ENCODE data around the gene ANKRD29. TPM values are rescaled to one million over a fixed set of nuclear protein-coding genes. Genes with fewer than 3 reads are reported as not detected.

The ANKRD29 gene
- total and polyA plus RNA-seq, 2 experiments from 2014 or later = 6.6 to 36.6 TPM

DNA sequence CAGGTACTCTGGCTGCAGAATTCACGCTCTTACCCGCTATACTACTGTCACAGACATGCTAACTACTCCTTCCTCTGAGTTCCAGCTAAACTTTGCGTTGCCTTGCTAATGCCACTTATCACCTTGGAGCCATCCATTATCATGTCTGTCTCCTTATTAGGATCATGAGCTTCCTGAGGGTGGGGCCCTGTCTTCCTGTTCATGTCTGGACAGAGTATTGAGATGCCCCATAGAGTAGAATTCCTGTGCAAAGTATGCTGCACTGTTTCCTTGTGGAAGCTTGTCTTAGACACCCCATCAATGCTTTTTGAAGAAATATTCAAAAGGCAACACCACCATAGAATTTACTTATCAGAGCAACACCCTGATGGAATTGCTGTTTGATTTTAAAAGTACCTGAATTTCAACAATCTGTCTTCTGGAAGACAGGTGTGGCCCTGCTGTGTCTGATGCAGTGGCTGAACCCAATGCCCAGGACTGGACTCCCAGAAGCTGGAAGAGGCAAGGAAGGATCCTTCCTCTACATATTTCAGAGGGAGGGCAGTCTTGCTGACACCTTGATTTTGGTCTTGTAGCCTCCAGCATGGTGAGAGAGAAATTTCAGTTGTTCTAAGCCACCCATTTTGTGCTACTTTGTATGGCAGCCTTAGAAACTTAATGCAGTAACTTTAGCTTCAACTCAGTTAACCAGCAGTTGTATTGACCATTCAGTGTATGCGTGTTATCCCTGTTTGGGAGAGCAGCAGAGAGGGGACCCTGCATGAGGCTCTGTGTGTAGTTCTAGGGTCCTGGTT is 32.1 kb upstream of the ANKRD29 start:
- Histone ChIP-seq H3K79me2 (replicated peaks; ENCODE audit: insufficient read depth) (no peaks in the 10 kb centered on the region), H3K4me3 (no peak overlapping the region), H2AFZ (no peak overlapping the region), H4K20me1 (replicated peaks; ENCODE audit: insufficient read depth) (no peaks in the 10 kb centered on the region), H3K4me1 (ENCODE audit: insufficient read depth) (no peaks in the 10 kb centered on the region), H3K9me2 (ENCODE audit: insufficient read depth) (no peaks in the 10 kb centered on the region), H3K36me3 (ENCODE audit: insufficient read depth) (no peaks in the 10 kb centered on the region), H3K27ac (ENCODE audit: low read depth) (no peak overlapping the region), H3F3A (replicated peaks; ENCODE audit: low read depth) (no peaks in the 10 kb centered on the region), H3K27me3 (ENCODE audit: insufficient read depth) (peaks cover 19% of the 10 kb centered on the region), H3K4me2 (no peak overlapping the region)
- Mint-ChIP-seq H3K4me1 (no peaks in the 10 kb centered on the region), H3K4me3 (no peak overlapping the region), H3K27ac (no peak overlapping the region), H3K36me3 (ENCODE audit: low read depth) (no peaks in the 10 kb centered on the region), H3K27me3 (ENCODE audit: insufficient read depth, low read depth, poor library complexity) (peaks cover 16% of the 10 kb centered on the region), H3K9me3 (no peaks in the 10 kb centered on the region; the same call in 2 of the 3 replicates)
- TF ChIP-seq ZNF114 (CRISPR knock-in tag; IDR thresholded peaks at IDR 0.05) = no peak
- TF ChIP-seq EZH2 (IDR thresholded peaks at IDR 0.05; ENCODE audit: low read depth, unreplicated experiment) = no peak
- TF ChIP-seq ZNF331 (CRISPR knock-in tag; IDR thresholded peaks at IDR 0.05; ENCODE audit: low read depth) = no peak
- TF ChIP-seq STAT1 (IDR thresholded peaks at IDR 0.05; ENCODE audit: unreplicated experiment) = no peak
- ATAC-seq (no peak), DNase-seq (ENCODE audit: low spot score) (no peak)

DNA sequence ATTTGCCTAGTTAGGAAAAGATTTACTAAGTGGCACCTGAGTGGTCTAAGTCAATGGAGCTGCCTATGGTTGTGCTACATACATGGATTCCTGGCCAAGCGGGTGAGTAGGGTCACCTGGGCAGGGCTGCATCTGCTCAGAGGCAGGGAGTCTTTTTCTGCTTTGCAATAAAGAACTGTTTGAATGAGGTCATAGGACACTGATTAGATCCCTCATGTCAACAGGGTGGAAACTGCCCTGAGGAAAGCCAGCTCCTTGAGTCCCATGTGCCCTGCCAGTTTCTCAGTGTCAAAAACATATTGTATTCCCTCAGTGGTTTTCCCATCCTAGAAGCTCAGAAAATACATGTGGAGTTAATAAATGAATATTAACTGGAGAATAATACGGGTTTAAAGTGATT is 31.1 kb upstream of the ANKRD29 start:
- Mint-ChIP-seq H3K27me3 (ENCODE audit: insufficient read depth, low read depth, poor library complexity) (peaks cover 22% of the 10 kb centered on the region), H3K27ac (no peak overlapping the region), H3K36me3 (ENCODE audit: low read depth) (no peaks in the 10 kb centered on the region), H3K4me3 (no peak overlapping the region), H3K9me3 (no peaks in the 10 kb centered on the region; the same call in 2 of the 3 replicates), H3K4me1 (peaks cover 3% of the 10 kb centered on the region; the same call in 2 of the 3 replicates)
- H3K27ac ChIP-seq (ENCODE audit: low read depth) = no peak overlapping the region
- no peaks in the 10 kb centered on the region for H3K36me3 ChIP-seq (ENCODE audit: insufficient read depth)
- H3K4me3 ChIP-seq = no peak overlapping the region
- H3K79me2 ChIP-seq (replicated peaks; ENCODE audit: insufficient read depth) = no peaks in the 10 kb centered on the region
- 0 out of 2 replicates have a peak, but pooled peaks cover under 1% of the 10 kb centered on the region for H3K4me1 ChIP-seq (ENCODE audit: insufficient read depth)
- peaks cover 29% of the 10 kb centered on the region for H3K27me3 ChIP-seq (ENCODE audit: insufficient read depth)
- 0 out of 2 replicates have a peak, but pooled peaks cover under 1% of the 10 kb centered on the region for H3F3A ChIP-seq (replicated peaks; ENCODE audit: low read depth)
- H2AFZ ChIP-seq = no peak overlapping the region
- TF ChIP-seq, protein P1, sequence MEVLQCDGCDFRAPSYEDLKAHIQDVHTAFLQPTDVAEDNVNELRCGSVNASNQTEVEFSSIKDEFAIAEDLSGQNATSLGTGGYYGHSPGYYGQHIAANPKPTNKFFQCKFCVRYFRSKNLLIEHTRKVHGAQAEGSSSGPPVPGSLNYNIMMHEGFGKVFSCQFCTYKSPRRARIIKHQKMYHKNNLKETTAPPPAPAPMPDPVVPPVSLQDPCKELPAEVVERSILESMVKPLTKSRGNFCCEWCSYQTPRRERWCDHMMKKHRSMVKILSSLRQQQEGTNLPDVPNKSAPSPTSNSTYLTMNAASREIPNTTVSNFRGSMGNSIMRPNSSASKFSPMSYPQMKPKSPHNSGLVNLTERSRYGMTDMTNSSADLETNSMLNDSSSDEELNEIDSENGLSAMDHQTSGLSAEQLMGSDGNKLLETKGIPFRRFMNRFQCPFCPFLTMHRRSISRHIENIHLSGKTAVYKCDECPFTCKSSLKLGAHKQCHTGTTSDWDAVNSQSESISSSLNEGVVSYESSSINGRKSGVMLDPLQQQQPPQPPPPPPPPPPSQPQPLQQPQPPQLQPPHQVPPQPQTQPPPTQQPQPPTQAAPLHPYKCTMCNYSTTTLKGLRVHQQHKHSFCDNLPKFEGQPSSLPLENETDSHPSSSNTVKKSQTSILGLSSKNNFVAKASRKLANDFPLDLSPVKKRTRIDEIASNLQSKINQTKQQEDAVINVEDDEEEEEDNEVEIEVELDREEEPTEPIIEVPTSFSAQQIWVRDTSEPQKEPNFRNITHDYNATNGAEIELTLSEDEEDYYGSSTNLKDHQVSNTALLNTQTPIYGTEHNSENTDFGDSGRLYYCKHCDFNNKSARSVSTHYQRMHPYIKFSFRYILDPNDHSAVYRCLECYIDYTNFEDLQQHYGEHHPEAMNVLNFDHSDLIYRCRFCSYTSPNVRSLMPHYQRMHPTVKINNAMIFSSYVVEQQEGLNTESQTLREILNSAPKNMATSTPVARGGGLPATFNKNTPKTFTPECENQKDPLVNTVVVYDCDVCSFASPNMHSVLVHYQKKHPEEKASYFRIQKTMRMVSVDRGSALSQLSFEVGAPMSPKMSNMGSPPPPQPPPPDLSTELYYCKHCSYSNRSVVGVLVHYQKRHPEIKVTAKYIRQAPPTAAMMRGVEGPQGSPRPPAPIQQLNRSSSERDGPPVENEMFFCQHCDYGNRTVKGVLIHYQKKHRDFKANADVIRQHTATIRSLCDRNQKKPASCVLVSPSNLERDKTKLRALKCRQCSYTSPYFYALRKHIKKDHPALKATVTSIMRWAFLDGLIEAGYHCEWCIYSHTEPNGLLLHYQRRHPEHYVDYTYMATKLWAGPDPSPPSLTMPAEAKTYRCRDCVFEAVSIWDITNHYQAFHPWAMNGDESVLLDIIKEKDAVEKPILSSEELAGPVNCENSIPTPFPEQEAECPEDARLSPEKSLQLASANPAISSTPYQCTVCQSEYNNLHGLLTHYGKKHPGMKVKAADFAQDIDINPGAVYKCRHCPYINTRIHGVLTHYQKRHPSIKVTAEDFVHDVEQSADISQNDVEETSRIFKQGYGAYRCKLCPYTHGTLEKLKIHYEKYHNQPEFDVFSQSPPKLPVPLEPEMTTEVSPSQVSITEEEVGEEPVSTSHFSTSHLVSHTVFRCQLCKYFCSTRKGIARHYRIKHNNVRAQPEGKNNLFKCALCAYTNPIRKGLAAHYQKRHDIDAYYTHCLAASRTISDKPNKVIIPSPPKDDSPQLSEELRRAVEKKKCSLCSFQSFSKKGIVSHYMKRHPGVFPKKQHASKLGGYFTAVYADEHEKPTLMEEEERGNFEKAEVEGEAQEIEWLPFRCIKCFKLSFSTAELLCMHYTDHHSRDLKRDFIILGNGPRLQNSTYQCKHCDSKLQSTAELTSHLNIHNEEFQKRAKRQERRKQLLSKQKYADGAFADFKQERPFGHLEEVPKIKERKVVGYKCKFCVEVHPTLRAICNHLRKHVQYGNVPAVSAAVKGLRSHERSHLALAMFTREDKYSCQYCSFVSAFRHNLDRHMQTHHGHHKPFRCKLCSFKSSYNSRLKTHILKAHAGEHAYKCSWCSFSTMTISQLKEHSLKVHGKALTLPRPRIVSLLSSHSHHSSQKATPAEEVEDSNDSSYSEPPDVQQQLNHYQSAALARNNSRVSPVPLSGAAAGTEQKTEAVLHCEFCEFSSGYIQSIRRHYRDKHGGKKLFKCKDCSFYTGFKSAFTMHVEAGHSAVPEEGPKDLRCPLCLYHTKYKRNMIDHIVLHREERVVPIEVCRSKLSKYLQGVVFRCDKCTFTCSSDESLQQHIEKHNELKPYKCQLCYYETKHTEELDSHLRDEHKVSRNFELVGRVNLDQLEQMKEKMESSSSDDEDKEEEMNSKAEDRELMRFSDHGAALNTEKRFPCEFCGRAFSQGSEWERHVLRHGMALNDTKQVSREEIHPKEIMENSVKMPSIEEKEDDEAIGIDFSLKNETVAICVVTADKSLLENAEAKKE (CRISPR knock-in tag; IDR thresholded peaks at IDR 0.05) = no peak
- no peak for TF ChIP-seq POLR2AphosphoS5 (IDR thresholded peaks at IDR 0.05; ENCODE audit: low read depth)
- TF ChIP-seq CREB1 (CRISPR knock-in tag; IDR thresholded peaks at IDR 0.05; ENCODE audit: low read depth) = no peak
- TF ChIP-seq NANOG (IDR thresholded peaks at IDR 0.05; ENCODE audit: borderline replicate concordance) = no peak
- TF ChIP-seq, protein P2, sequence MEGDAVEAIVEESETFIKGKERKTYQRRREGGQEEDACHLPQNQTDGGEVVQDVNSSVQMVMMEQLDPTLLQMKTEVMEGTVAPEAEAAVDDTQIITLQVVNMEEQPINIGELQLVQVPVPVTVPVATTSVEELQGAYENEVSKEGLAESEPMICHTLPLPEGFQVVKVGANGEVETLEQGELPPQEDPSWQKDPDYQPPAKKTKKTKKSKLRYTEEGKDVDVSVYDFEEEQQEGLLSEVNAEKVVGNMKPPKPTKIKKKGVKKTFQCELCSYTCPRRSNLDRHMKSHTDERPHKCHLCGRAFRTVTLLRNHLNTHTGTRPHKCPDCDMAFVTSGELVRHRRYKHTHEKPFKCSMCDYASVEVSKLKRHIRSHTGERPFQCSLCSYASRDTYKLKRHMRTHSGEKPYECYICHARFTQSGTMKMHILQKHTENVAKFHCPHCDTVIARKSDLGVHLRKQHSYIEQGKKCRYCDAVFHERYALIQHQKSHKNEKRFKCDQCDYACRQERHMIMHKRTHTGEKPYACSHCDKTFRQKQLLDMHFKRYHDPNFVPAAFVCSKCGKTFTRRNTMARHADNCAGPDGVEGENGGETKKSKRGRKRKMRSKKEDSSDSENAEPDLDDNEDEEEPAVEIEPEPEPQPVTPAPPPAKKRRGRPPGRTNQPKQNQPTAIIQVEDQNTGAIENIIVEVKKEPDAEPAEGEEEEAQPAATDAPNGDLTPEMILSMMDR (conservative IDR thresholded peaks at IDR 0.05; ENCODE audit: low read depth in 2 of 2) = no peak
- no peak for TF ChIP-seq ZNF114 (CRISPR knock-in tag; IDR thresholded peaks at IDR 0.05)
- TF ChIP-seq, protein P3, sequence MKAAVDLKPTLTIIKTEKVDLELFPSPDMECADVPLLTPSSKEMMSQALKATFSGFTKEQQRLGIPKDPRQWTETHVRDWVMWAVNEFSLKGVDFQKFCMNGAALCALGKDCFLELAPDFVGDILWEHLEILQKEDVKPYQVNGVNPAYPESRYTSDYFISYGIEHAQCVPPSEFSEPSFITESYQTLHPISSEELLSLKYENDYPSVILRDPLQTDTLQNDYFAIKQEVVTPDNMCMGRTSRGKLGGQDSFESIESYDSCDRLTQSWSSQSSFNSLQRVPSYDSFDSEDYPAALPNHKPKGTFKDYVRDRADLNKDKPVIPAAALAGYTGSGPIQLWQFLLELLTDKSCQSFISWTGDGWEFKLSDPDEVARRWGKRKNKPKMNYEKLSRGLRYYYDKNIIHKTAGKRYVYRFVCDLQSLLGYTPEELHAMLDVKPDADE (IDR thresholded peaks at IDR 0.05) = no peak
- ATAC-seq (no peak), DNase-seq (ENCODE audit: low spot score) (no peak)
- H3K4me2 ChIP-seq = no peak overlapping the region
- no peaks in the 10 kb centered on the region for H4K20me1 ChIP-seq (replicated peaks; ENCODE audit: insufficient read depth)
- no peaks in the 10 kb centered on the region for H3K9me2 ChIP-seq (ENCODE audit: insufficient read depth)
